Hippocampal formation (tissue), 2 donors: ENCODE measurements around the gene ALOXE3.

ENCODE experiments used
- DNase-seq, 2 donors: peaks; one replicate each; lab custom pipeline; 2025; lab: John Stamatoyannopoulos, UW

The ALOXE3 gene

DNA sequence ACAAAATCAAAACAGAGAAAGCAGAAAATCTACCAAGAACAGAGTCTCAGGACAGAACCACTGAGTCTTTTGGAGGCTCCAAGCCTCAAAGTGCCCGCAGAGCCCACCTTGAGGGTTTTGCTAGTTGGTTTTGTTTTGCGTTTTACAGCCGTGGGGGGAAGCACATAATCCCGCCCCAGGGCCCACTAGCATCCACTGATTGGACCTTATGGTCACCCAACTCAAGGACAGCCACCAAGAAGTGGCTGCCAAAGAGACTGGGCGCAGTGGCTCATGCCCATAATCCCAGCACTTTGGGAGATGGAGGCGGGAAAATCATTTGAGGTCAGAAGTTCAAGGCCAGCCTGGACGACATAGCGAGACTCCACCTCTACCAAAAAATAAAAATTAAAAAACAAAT is 69.6 kb downstream of the ALOXE3 start:
- no peak for DNase-seq

- no peak for DNase-seq
Measured at GRCh38 chr17:8048236-8048635, 70.1 kb downstream of the ALOXE3 start.

DNA sequence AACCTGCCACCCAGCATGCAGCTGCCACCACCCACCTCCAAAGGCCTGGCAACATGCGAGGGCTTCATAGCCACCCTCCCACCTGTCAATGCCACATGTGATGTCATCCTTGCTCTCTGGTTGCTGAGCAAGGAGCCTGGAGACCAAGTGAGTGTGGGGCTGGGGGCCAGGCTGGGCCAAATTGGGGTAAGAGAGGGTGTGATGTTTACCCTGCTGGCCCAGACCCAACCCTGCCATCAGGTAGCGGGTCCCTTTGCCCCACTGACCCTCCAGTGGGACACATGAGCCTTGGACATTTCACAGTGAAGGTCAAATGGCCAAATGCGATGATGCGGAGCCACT is 70.6 kb downstream of the ALOXE3 start:
- DNase-seq = no peak

GRCh38 chr17:8046929-8047768 is 71.2 kb downstream of the ALOXE3 start:
- DNase-seq = no peak

DNA sequence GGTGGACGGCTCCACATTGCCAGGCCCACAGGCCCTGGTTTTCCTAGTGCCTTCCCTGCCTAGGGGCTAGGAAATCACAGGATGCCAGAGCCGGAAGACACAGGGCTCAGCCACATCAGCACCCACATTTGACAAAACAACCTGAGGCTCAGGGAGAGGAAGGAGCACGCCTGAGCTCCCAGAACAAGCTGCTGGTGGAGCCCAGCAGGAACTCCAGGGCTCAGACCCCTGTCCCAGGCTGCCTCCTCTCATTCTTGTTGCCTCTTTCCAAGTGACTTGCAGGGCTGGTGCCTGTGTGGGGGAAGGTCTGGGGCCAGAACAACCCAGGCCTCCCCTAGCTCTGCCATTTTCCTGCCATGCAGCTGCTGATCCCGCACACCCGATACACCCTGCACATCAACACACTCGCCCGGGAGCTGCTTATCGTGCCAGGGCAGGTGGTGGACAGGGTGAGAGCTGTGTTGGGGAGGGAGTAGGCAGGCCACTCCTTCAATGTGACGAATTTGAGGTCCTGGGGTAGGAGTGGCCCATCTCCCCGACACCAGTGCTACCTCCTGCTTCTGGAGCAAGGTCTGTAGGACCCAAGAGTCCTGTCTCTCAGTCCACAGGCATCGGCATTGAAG is 71.9 kb downstream of the ALOXE3 start:
- DNase-seq = no peak
